Measurements from ENCODE around the gene CITED1. TPM values are rescaled to one million over a fixed set of nuclear protein-coding genes. Genes with fewer than 3 reads are reported as not detected.
A peak's percentile ranks its signal among the peaks of the same experiment; 100 is the strongest.
"Not testable (repeated sequence)": the region's sequence is repeated elsewhere in the genome, so short reads cannot be mapped to it uniquely, and the experiment has no call there.

The CITED1 gene
- total and polyA plus RNA-seq, 11 donors, result 0.45 to 0.90 (median 0.73) TPM; not detected in 8

- 72 to 85% (median 79%) methylated on average over 2 of the region's 2 CpGs for WGBS, 4 donors
- H3K9me3 ChIP-seq, result no peaks in the 10 kb centered on the region
- DNase-seq (no peak), ATAC-seq (peak in 1 of 4 donors; percentile 42)
- no peaks in the 10 kb centered on the region for H3K36me3 ChIP-seq
- no peak overlapping the region for H3K4me3 ChIP-seq
- intact Hi-C loops (cut with DNase I), result no loop called here
- H3K27ac ChIP-seq, result no peak overlapping the region
- peaks cover 0 to 15% (median 0%) of the 10 kb centered on the region in 9 donors for H3K27me3 ChIP-seq
- TF ChIP-seq POLR2A (IDR thresholded peaks at IDR 0.05) (no peak), CTCF (IDR thresholded peaks at IDR 0.05) (no peak)
- H3K4me1 ChIP-seq, result no peaks in the 10 kb centered on the region
Measured at GRCh38 chrX:72340626-72341025, 34.9 kb upstream of the CITED1 start.

GRCh38 chrX:72340041-72340440 is 34.3 kb upstream of the CITED1 start:
- Histone ChIP-seq H3K27me3 (peaks cover 0 to 15% (median 0%) of the 10 kb centered on the region in 9 donors), H3K4me3 (no peak overlapping the region), H3K27ac (no peak overlapping the region), H3K9me3 (no peaks in the 10 kb centered on the region), H3K36me3 (no peaks in the 10 kb centered on the region), H3K4me1 (no peaks in the 10 kb centered on the region)
- no peak for DNase-seq
- intact Hi-C loops (cut with DNase I), result no loop called here
- TF ChIP-seq CTCF (IDR thresholded peaks at IDR 0.05), result no peak
- ATAC-seq, result no peak
- WGBS, 4 donors, result 85 to 91% (median 86%) methylated on average over 7 of the region's 7 CpGs

GRCh38 chrX:72330131-72330530 is 24.4 kb upstream of the CITED1 start:
- Histone ChIP-seq H3K36me3 (no peaks in the 10 kb centered on the region), H3K9me3 (peaks cover 0 to 5% (median 0%) of the 10 kb centered on the region in 12 donors), H3K4me3 (no peak overlapping the region), H3K27ac (no peak overlapping the region), H3K4me1 (no peaks in the 10 kb centered on the region), H3K27me3 (peaks cover 0 to 5% (median 0%) of the 10 kb centered on the region in 9 donors)
- TF ChIP-seq CTCF (IDR thresholded peaks at IDR 0.05), result no peak
- TF ChIP-seq POLR2A (IDR thresholded peaks at IDR 0.05), result no peak
- DNase-seq, result no peak
- 84 to 97% (median 89%) methylated on average over 3 of the region's 3 CpGs for WGBS, 4 donors
- no peak for ATAC-seq
- intact Hi-C loops (cut with DNase I), result no loop called here

- H3K4me3 ChIP-seq, result no peak overlapping the region
- WGBS, 4 donors, result 69 to 90% (median 84%) methylated on average over 8 of the region's 8 CpGs
- DNase-seq (no peak), ATAC-seq (no peak)
- intact Hi-C loops (cut with DNase I), result no loop called here
- peaks cover 0 to 5% (median 0%) of the 10 kb centered on the region in 9 donors for H3K27me3 ChIP-seq
- TF ChIP-seq POLR2A (IDR thresholded peaks at IDR 0.05) (no peak), CTCF (IDR thresholded peaks at IDR 0.05) (no peak)
- no peaks in the 10 kb centered on the region for H3K4me1 ChIP-seq
- H3K36me3 ChIP-seq, result no peaks in the 10 kb centered on the region
- no peak overlapping the region for H3K27ac ChIP-seq
- H3K9me3 ChIP-seq, result peaks cover 0 to 5% (median 0%) of the 10 kb centered on the region in 12 donors
Measured at GRCh38 chrX:72326605-72327300, 21.0 kb upstream of the CITED1 start.

- H3K4me3 ChIP-seq; DNase-seq; H3K36me3 ChIP-seq; H3K27ac ChIP-seq; ATAC-seq; H3K4me1 ChIP-seq; H3K9me3 ChIP-seq; intact Hi-C loops (cut with DNase I): not testable (repeated sequence)
- 90 to 99% (median 95%) methylated on average over 8 of the region's 8 CpGs for WGBS, 4 donors
- H3K27me3 ChIP-seq, result peaks cover 0 to 23% (median 0%) of the 10 kb centered on the region in 9 donors
Measured at GRCh38 chrX:72319651-72320050, 13.9 kb upstream of the CITED1 start.

All from heart left ventricle (tissue), 16 donors.